Measurements from ENCODE around the gene ZSCAN20. TPM values are rescaled to one million over a fixed set of nuclear protein-coding genes. Genes with fewer than 3 reads are reported as not detected.

The ZSCAN20 gene
- total RNA-seq, 4 donors from 2014 or later, result 3.7 to 5.7 (median 4.7) TPM

DNA sequence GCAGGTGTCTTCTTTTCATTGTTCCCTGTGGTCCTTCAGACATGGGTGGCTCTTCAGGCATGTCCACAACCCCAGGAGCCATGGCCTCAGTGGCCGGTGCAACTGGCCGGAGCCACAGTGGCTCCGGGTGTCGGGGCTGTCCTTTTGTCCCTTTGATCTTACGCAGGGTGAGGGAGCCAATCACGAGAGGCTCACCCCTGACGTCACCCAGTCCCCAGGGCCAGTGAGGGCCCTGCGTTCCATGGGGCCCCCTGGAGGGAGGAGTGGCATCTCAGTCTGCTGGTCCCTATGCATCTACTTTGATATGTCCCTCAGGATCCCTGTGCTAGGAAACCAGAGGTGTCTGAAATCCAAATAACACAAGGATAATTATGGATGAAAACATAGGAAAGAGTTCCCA lies 29.3 kb downstream of the ZSCAN20 start:
- TF ChIP-seq, protein P1, sequence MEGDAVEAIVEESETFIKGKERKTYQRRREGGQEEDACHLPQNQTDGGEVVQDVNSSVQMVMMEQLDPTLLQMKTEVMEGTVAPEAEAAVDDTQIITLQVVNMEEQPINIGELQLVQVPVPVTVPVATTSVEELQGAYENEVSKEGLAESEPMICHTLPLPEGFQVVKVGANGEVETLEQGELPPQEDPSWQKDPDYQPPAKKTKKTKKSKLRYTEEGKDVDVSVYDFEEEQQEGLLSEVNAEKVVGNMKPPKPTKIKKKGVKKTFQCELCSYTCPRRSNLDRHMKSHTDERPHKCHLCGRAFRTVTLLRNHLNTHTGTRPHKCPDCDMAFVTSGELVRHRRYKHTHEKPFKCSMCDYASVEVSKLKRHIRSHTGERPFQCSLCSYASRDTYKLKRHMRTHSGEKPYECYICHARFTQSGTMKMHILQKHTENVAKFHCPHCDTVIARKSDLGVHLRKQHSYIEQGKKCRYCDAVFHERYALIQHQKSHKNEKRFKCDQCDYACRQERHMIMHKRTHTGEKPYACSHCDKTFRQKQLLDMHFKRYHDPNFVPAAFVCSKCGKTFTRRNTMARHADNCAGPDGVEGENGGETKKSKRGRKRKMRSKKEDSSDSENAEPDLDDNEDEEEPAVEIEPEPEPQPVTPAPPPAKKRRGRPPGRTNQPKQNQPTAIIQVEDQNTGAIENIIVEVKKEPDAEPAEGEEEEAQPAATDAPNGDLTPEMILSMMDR (IDR thresholded peaks at IDR 0.05), result no peak
- no peak for TF ChIP-seq EP300 (IDR thresholded peaks at IDR 0.05; ENCODE audit: low read depth)
- Histone ChIP-seq H3K4me1 (no peaks in the 10 kb centered on the region), H3K4me3 (no peak overlapping the region), H3K27ac (no peak overlapping the region), H3K27me3 (no peaks in the 10 kb centered on the region), H3K9me3 (peaks cover 0 to 3% of the 10 kb centered on the region in 2 donors), H3K36me3 (no peaks in the 10 kb centered on the region)
- in situ Hi-C loops (cut with MboI; ENCODE audit: low pct_ligation_motif_present in 1 of 4, low pct_unique_long_range_greater_than_20kb in 1 of 4, low sequenced_read_pairs in 3 of 4), result no loop called here
- intact Hi-C loops (cut with DNase I; ENCODE audit: low total_unique reads), result no loop called here
- WGBS, 2 donors (ENCODE audit: low coverage in 1 of 2), result 91 to 92% methylated on average over 4 to 5 of the region's 8 CpGs
- DNase-seq, result no peak

DNA sequence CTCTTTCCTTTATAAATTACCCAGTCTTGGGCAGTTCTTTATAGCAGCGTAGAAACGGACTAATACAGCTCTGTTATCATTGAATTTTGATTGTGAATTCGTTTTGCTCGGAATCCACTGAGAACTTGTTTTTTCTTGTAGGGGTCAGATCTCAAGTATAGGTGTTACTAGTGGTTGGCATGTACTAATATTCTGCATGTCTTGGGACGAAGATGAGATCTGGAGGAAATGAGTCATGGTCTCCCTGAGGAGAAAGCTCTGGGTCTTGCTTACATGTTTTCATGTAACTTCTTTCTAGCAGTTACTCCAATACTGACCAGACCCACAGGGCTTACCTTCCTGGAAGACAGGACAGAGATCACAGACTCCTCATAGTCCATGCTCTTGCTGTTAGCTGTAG lies 30.3 kb downstream of the ZSCAN20 start:
- H3K36me3 ChIP-seq, result no peaks in the 10 kb centered on the region
- DNase-seq, result no peak
- peaks cover 0 to 2% of the 10 kb centered on the region in 2 donors for H3K9me3 ChIP-seq
- intact Hi-C loops (cut with DNase I; ENCODE audit: low total_unique reads) (no loop called here), in situ Hi-C loops (cut with MboI; ENCODE audit: low pct_ligation_motif_present in 1 of 4, low pct_unique_long_range_greater_than_20kb in 1 of 4, low sequenced_read_pairs in 3 of 4) (no loop called here)
- WGBS, 2 donors (ENCODE audit: low coverage in 1 of 2), result 59 to 83% methylated on average over 5 of the region's 5 CpGs
- H3K4me3 ChIP-seq, result no peak overlapping the region
- TF ChIP-seq POLR2AphosphoS5 (IDR thresholded peaks at IDR 0.05) (no peak), EP300 (IDR thresholded peaks at IDR 0.05; ENCODE audit: low read depth) (no peak), POLR2A (IDR thresholded peaks at IDR 0.05) (no peak)
- TF ChIP-seq, protein P1 (IDR thresholded peaks at IDR 0.05), result no peak
- H3K27ac ChIP-seq, result no peak overlapping the region
- H3K27me3 ChIP-seq, result no peaks in the 10 kb centered on the region
- H3K4me1 ChIP-seq, result no peaks in the 10 kb centered on the region

DNA sequence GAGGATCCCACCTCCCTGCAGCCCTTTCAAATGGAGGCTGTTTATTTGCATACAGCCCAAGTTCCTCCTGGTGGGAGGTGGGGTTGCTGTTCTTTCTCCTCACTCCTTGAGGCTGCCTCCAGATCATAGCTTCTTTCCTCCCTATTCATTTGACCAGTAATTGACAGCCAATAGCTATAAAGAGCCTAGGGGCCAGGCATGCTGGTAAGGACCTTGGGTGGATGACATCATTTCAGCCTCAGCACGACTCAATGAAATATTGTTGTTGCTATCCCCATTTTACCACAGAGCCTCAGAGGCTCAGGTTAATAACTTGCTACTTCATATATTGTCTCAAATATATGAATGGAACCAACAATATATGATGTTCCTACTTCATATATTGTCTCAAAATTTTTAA lies 31.1 kb downstream of the ZSCAN20 start:
- Histone ChIP-seq H3K4me1 (no peaks in the 10 kb centered on the region), H3K9me3 (peaks cover 0 to 2% of the 10 kb centered on the region in 2 donors), H3K36me3 (no peaks in the 10 kb centered on the region), H3K27me3 (no peaks in the 10 kb centered on the region), H3K27ac (no peak overlapping the region), H3K4me3 (no peak overlapping the region)
- in situ Hi-C loops (cut with MboI; ENCODE audit: low pct_ligation_motif_present in 1 of 4, low pct_unique_long_range_greater_than_20kb in 1 of 4, low sequenced_read_pairs in 3 of 4) (no loop called here), intact Hi-C loops (cut with DNase I; ENCODE audit: low total_unique reads) (no loop called here)
- DNase-seq, result no peak
- 60 to 68% methylated on average over 1 of the region's 1 CpG for WGBS, 2 donors (ENCODE audit: low coverage in 1 of 2)
- no peak for TF ChIP-seq EP300 (IDR thresholded peaks at IDR 0.05; ENCODE audit: low read depth)
- TF ChIP-seq, protein P1 (IDR thresholded peaks at IDR 0.05), result no peak
- no peak for TF ChIP-seq POLR2A (IDR thresholded peaks at IDR 0.05)
- no peak for TF ChIP-seq POLR2AphosphoS5 (IDR thresholded peaks at IDR 0.05)

- Histone ChIP-seq H3K27me3 (no peaks in the 10 kb centered on the region), H3K9me3 (peaks cover 0 to 2% of the 10 kb centered on the region in 2 donors), H3K4me1 (no peaks in the 10 kb centered on the region), H3K36me3 (no peaks in the 10 kb centered on the region), H3K27ac (no peak overlapping the region), H3K4me3 (no peak overlapping the region)
- 86% methylated on average over 3 of the region's 3 CpGs; no CpG with 5 or more reads in 1 of the 2 donors for WGBS, 2 donors (ENCODE audit: low coverage in 1 of 2)
- no peak for DNase-seq
- TF ChIP-seq POLR2A (IDR thresholded peaks at IDR 0.05) (no peak), EP300 (IDR thresholded peaks at IDR 0.05; ENCODE audit: low read depth) (no peak), POLR2AphosphoS5 (IDR thresholded peaks at IDR 0.05) (no peak)
- TF ChIP-seq, protein P1 (IDR thresholded peaks at IDR 0.05), result no peak
- intact Hi-C loops (cut with DNase I; ENCODE audit: low total_unique reads), result no loop called here
- in situ Hi-C loops (cut with MboI; ENCODE audit: low pct_ligation_motif_present in 1 of 4, low pct_unique_long_range_greater_than_20kb in 1 of 4, low sequenced_read_pairs in 3 of 4), result no loop called here
Measured at GRCh38 chr1:33507661-33508060, 35.2 kb downstream of the ZSCAN20 start.

Measured in transverse colon (tissue), 4 donors.